ENCODE results near the gene AUH.

DNA sequence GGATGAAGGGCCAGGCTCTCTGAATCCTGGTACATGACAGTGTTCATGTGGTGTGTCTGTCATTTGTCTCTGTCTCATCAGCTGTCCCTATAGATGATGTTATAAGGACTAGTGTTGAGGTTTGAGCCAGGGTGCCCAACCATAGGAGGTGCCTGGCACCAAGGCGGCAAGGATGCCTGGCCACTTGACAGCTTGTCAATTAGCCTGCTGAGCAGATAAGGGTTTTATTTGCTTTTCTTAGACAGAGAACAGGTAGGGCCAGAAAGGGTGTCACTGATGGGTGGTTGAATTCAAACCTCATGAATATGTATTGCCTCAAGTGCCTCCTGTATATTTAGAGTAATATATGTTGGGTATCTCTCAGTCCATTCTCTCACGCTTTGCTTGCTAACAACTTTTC is 30.1 kb upstream of the AUH start:
- TF ChIP-seq, protein P1, sequence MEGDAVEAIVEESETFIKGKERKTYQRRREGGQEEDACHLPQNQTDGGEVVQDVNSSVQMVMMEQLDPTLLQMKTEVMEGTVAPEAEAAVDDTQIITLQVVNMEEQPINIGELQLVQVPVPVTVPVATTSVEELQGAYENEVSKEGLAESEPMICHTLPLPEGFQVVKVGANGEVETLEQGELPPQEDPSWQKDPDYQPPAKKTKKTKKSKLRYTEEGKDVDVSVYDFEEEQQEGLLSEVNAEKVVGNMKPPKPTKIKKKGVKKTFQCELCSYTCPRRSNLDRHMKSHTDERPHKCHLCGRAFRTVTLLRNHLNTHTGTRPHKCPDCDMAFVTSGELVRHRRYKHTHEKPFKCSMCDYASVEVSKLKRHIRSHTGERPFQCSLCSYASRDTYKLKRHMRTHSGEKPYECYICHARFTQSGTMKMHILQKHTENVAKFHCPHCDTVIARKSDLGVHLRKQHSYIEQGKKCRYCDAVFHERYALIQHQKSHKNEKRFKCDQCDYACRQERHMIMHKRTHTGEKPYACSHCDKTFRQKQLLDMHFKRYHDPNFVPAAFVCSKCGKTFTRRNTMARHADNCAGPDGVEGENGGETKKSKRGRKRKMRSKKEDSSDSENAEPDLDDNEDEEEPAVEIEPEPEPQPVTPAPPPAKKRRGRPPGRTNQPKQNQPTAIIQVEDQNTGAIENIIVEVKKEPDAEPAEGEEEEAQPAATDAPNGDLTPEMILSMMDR (IDR thresholded peaks at IDR 0.05), result no peak
- TF ChIP-seq ZFX (IDR thresholded peaks at IDR 0.05; ENCODE audit: borderline replicate concordance), result no peak

All from 22Rv1 (cell line).